GM10266 (cell line): ENCODE results near the gene ANKS1A.

ENCODE experiments used
- DNase-seq: peaks from one replicate; pipeline ENCODE4 v3.0.0; 2012; ENCODE audit errors: extremely low spot score
- TF ChIP-seq, protein P1 (sequence below): IDR thresholded peaks from 2 replicates; pipeline ENCODE4 v1.5.1; 2012; ENCODE audit warnings: mild to moderate bottlenecking, low read depth; ENCODE audit not compliant: control insufficient read depth, insufficient read depth; ENCODE audit errors: missing control alignments

The ANKS1A gene

DNA sequence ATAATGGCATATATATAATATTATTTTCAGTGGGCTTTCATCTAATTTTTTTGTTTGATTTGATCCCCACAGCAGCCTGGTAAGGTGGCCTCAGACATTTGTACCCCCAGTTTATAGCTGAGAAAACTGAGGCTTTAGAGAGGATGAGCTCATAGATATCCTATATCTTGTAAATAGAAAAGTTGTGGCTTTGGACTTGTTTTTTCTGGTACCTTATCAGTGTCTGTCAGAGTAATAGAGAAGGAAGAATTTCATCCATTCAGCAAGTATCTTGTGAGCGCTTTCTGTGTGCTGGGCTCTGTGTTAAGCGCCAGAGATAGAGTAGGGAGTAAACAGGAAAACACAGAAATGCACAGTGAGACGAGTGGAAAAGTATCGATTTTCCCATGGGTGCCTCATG lies 29.1 kb upstream of the ANKS1A start:
- TF ChIP-seq, protein P1, sequence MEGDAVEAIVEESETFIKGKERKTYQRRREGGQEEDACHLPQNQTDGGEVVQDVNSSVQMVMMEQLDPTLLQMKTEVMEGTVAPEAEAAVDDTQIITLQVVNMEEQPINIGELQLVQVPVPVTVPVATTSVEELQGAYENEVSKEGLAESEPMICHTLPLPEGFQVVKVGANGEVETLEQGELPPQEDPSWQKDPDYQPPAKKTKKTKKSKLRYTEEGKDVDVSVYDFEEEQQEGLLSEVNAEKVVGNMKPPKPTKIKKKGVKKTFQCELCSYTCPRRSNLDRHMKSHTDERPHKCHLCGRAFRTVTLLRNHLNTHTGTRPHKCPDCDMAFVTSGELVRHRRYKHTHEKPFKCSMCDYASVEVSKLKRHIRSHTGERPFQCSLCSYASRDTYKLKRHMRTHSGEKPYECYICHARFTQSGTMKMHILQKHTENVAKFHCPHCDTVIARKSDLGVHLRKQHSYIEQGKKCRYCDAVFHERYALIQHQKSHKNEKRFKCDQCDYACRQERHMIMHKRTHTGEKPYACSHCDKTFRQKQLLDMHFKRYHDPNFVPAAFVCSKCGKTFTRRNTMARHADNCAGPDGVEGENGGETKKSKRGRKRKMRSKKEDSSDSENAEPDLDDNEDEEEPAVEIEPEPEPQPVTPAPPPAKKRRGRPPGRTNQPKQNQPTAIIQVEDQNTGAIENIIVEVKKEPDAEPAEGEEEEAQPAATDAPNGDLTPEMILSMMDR: no peak
- no peak for DNase-seq

DNA sequence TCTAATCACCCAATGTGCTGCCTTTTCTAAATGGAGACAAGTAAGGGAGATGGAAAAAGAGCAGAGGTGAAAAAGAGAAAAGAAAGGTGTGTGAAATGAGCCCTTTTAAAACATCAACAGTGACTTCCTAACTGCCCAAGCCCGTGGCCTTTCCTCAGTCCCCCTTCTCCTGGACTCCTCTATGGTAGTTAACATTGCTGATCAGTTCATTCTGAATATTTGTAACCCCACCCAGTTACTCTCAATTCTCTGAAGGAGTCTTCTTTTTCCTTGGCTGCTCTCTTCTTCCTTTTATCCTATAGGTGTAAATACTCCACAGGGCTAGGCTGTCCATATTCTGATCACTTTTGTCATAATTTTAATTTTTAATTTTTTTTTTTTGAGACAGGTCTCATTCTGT lies 28.3 kb upstream of the ANKS1A start:
- no peak for DNase-seq
- TF ChIP-seq, protein P1: no peak

DNA sequence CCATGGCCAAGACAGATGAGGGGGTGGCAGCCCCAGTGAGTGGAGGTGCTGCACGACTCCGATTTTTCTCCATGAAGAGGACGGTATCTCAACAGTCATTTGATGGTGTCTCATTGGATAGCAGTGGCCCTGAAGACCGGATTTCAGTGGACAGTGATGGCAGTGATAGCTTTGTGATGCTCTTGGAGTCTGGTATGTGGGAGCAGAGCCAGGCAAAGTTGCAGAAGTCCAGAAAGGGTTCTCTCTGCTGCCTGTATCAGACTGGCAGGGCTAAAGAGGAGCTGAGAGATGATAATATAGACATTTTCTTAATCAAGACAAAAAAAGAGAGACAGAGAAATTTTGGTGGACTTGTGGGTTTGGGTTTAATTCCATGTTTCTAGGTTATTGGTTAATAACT lies 25.0 kb upstream of the ANKS1A start:
- DNase-seq: no peak
- TF ChIP-seq, protein P1: no peak

DNA sequence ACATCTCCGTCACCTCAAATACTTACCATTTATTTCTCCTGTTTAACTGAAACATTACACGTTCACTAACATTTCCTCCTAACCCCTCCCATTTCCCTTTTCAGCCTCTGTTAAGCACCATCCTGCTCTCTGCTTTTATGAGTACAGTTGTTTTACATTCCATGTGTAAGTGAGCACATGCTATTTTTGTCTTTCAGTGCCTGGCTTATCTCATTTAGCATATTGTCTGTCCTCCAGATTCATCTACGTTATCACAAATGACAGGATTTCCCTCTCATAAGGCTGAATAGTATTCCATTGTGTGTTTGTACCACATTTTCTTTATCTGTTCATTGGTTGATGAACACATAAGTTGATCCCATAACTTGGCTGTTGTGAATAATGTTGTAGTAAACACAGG lies 23.9 kb upstream of the ANKS1A start:
- no peak for DNase-seq
- TF ChIP-seq, protein P1: no peak

DNA sequence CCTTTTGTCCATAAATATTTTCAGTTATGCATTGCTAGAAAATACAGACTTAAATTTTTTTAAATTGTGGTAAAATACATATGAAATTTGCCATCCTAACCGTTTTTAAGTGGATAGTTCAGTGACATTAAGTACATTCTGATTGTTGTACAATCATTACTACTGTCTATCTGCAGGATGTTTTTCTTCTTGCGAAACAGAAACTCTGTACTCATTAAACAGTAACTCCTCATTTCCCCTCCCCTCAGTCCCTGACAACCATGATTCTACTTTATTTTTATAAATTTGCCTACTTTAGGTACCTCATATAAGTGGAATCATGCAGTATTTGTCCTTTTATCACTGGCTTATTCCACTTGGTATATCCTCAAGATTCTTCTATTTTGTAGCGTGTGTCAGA lies 22.5 kb upstream of the ANKS1A start:
- TF ChIP-seq, protein P1: no peak
- DNase-seq: no peak

DNA sequence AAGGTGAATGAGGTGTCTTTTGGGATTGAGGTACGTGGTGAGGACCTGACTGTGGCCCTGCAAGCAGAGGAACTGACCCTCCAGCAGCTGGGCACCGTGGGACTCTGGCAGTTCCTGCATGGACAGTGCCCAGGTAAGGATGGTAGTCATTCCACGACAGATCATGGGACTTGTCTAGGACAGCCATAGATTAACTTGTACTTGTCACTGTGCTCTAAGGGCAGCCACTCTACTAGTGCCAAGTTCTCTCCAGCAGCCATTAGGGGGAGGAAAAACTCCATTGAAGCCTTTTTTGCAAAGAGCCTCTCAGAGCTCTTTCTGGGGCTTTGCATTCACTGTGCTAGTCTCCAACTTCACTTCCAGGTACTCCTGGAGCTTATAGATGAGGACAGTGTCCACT lies 21.6 kb upstream of the ANKS1A start:
- TF ChIP-seq, protein P1: peak; percentile 5
- no peak for DNase-seq

DNA sequence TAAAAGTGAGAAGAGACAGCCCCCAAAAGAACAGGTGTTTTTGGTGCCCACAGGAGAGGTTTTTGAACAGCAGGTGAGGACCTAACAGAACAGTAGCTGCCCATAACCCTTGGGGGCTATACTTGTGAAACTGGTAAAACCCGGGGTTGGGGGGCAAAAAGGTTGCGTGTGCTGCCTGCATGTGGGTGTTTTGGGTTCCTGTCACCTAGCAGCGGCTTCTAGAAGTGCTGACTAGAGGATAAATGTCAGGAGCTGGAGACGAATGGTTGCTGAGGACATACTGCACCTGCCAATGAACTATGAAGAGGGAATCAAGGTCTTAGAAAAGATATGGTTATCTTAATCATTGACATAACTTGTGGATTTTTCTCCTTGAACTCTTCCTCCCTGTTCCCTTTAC lies 17.2 kb upstream of the ANKS1A start:
- TF ChIP-seq, protein P1: no peak
- no peak for DNase-seq
